ENCODE results near the gene PLIN5. TPM values are rescaled to one million over a fixed set of nuclear protein-coding genes. Genes with fewer than 3 reads are reported as not detected.

The PLIN5 gene
- polyA plus RNA-seq, 1 donor from 2014 or later: 1.3 TPM

DNA sequence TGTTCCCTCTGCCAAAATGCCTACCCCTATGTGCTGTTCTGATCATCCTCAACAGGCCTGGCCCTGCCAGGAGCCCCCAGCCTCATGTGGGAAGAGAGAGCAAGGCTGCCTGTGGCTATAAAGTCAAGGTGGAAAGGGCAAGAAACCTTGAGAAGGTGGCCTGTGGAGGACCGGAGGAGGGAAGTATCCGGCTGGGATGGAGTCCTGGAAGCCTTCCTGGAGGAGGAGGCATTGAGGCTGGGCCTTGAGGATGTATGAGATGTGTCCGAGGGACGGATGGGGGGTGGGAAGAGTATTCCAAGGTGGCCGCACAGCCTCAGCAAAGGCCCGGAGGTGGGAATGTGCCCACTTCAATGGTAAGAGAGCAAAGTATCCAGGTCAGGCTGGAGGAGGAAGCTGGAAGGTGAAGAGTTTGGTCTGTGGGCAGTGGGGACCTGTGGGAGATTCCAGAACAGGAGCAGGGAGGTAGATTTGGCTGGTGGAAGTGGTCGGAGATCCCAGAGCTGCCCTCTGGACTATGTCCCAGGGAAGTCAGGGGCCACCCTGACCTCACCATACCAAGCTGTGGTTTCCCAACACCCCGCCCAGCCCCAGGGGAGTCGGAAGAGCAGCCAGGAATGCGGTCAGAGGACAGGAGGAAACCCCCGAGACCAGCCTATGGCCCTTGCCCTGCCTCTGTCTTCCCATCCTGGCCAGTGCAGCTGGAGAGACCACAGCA, 13.7 kb downstream of the PLIN5 start (continued):
- no peak for TF ChIP-seq TAF1 (IDR thresholded peaks at IDR 0.05; ENCODE audit: low read depth)

DNA sequence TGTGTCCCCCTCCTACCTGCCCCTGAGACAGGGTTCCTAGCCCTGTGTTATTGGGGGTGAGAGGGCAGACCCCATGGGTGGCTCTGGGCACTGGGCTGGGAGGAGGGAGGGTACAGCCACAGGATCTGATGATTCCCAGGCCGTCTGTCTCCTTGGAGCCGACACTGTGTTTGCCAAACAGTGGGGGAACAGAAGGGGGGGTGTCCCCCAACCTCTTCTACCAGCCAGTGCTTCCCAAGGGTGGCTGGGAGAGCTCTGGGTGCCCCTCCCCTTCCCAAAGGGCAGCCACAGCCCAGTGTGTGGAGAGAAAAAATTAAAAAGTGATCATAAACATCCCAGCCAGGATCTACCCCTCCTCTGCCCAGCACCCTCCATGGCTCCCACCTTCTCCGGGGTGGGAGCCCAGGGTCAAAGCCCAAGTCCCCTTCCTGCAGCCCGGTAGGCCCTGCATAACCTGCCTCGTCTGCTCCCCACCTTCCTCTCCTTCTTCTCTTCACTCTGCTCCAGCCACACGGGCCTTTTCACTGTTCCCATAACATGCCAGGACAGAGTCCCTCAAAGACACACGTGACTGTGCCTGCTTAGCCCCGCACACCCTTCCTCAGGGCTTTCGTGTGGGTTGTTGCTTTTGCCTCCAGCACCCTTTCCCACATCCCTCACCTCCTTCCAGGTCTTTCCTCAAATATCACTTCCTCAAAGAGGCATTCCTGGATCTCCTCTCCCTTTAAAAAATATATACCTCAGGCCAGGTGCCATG, 15.3 kb downstream of the PLIN5 start:
- no peak overlapping the region for H3K9ac ChIP-seq (ENCODE audit: low read length)
- H3K9me3 ChIP-seq (ENCODE audit: low read length): no peaks in the 10 kb centered on the region
- TF ChIP-seq TAF1 (IDR thresholded peaks at IDR 0.05; ENCODE audit: low read depth): no peak
- no peak overlapping the region for H3K27ac ChIP-seq (ENCODE audit: low read length)
- H3K79me2 ChIP-seq (replicated peaks; ENCODE audit: insufficient read depth, low read length): no peaks in the 10 kb centered on the region
- H3K4me3 ChIP-seq (ENCODE audit: low read length): no peak overlapping the region
- no peaks in the 10 kb centered on the region for H4K20me1 ChIP-seq (ENCODE audit: insufficient read depth)
- no peak overlapping the region for H2AFZ ChIP-seq (ENCODE audit: low read depth, low read length)
- H3K9me2 ChIP-seq (ENCODE audit: insufficient read depth, low read length): no peaks in the 10 kb centered on the region
- H3K36me3 ChIP-seq (ENCODE audit: insufficient read depth, low read length): no peaks in the 10 kb centered on the region
- no peaks in the 10 kb centered on the region for H3F3A ChIP-seq (ENCODE audit: insufficient read depth, low read length, poor library complexity, severe bottlenecking)
- H3K4me2 ChIP-seq (ENCODE audit: low read length): no peak overlapping the region
- H3K27me3 ChIP-seq (ENCODE audit: insufficient read depth, low read depth, low read length): no peaks in the 10 kb centered on the region

DNA sequence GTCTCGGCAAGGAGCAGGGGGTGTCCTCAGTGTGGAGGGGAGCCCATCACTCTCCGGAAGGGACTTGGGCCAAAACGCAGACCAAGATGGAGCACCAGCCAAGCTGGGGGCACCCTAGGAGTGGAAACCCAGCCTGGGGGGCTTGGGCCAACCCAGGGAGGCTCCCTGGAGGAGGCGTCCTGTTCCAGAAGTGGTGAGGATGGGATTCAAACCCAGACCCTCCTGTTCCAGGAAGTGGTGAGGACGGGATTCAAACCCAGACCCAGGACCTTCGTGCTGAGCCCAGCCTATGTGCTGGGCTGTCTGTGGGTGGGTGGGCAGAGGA, 15.9 kb downstream of the PLIN5 start:
- Histone ChIP-seq H3K27me3 (ENCODE audit: insufficient read depth, low read depth, low read length) (no peaks in the 10 kb centered on the region), H3K9me3 (ENCODE audit: low read length) (no peaks in the 10 kb centered on the region), H3K36me3 (ENCODE audit: insufficient read depth, low read length) (no peaks in the 10 kb centered on the region), H3K9me2 (ENCODE audit: insufficient read depth, low read length) (no peaks in the 10 kb centered on the region), H3K4me2 (ENCODE audit: low read length) (no peak overlapping the region), H3F3A (ENCODE audit: insufficient read depth, low read length, poor library complexity, severe bottlenecking) (no peaks in the 10 kb centered on the region), H3K79me2 (replicated peaks; ENCODE audit: insufficient read depth, low read length) (no peaks in the 10 kb centered on the region), H3K27ac (ENCODE audit: low read length) (no peak overlapping the region), H2AFZ (ENCODE audit: low read depth, low read length) (no peak overlapping the region), H3K9ac (ENCODE audit: low read length) (no peak overlapping the region), H3K4me3 (ENCODE audit: low read length) (no peak overlapping the region), H4K20me1 (ENCODE audit: insufficient read depth) (no peaks in the 10 kb centered on the region)
- TF ChIP-seq MXI1 (conservative IDR thresholded peaks at IDR 0.05; ENCODE audit: poor library complexity, severe bottlenecking) (no peak), POLR2AphosphoS5 (IDR thresholded peaks at IDR 0.05) (no peak), EZH2 (IDR thresholded peaks at IDR 0.05; ENCODE audit: borderline replicate concordance, insufficient read depth, low read length, poor library complexity, severe bottlenecking) (no peak), EP300 (conservative IDR thresholded peaks at IDR 0.05; ENCODE audit: poor library complexity, severe bottlenecking) (no peak), RAD21 (conservative IDR thresholded peaks at IDR 0.05) (no peak), TAF1 (IDR thresholded peaks at IDR 0.05; ENCODE audit: low read depth) (no peak), SMC3 (conservative IDR thresholded peaks at IDR 0.05; ENCODE audit: poor library complexity) (no peak)
- TF ChIP-seq, protein P1, sequence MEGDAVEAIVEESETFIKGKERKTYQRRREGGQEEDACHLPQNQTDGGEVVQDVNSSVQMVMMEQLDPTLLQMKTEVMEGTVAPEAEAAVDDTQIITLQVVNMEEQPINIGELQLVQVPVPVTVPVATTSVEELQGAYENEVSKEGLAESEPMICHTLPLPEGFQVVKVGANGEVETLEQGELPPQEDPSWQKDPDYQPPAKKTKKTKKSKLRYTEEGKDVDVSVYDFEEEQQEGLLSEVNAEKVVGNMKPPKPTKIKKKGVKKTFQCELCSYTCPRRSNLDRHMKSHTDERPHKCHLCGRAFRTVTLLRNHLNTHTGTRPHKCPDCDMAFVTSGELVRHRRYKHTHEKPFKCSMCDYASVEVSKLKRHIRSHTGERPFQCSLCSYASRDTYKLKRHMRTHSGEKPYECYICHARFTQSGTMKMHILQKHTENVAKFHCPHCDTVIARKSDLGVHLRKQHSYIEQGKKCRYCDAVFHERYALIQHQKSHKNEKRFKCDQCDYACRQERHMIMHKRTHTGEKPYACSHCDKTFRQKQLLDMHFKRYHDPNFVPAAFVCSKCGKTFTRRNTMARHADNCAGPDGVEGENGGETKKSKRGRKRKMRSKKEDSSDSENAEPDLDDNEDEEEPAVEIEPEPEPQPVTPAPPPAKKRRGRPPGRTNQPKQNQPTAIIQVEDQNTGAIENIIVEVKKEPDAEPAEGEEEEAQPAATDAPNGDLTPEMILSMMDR (IDR thresholded peaks at IDR 0.05; ENCODE audit: poor library complexity, severe bottlenecking): no peak
- TF ChIP-seq, protein P2, sequence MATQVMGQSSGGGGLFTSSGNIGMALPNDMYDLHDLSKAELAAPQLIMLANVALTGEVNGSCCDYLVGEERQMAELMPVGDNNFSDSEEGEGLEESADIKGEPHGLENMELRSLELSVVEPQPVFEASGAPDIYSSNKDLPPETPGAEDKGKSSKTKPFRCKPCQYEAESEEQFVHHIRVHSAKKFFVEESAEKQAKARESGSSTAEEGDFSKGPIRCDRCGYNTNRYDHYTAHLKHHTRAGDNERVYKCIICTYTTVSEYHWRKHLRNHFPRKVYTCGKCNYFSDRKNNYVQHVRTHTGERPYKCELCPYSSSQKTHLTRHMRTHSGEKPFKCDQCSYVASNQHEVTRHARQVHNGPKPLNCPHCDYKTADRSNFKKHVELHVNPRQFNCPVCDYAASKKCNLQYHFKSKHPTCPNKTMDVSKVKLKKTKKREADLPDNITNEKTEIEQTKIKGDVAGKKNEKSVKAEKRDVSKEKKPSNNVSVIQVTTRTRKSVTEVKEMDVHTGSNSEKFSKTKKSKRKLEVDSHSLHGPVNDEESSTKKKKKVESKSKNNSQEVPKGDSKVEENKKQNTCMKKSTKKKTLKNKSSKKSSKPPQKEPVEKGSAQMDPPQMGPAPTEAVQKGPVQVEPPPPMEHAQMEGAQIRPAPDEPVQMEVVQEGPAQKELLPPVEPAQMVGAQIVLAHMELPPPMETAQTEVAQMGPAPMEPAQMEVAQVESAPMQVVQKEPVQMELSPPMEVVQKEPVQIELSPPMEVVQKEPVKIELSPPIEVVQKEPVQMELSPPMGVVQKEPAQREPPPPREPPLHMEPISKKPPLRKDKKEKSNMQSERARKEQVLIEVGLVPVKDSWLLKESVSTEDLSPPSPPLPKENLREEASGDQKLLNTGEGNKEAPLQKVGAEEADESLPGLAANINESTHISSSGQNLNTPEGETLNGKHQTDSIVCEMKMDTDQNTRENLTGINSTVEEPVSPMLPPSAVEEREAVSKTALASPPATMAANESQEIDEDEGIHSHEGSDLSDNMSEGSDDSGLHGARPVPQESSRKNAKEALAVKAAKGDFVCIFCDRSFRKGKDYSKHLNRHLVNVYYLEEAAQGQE (IDR thresholded peaks at IDR 0.05; ENCODE audit: borderline replicate concordance): no peak

Data from neural cell (in vitro differentiated cells).